Testis (tissue), 3 donors: ENCODE data around the gene TJP2. TPM values are rescaled to one million over a fixed set of nuclear protein-coding genes. Genes with fewer than 3 reads are reported as not detected.

Experiments
- DNase-seq: peaks from one replicate; pipeline ENCODE4 v3.0.0-alpha.2; 2019
- H3K27ac ChIP-seq, 2 donors: fragments of 200-600 bp; sonication (generic); one replicate each; pipeline ENCODE4 v1.5.1; 2019
- H3K27me3 ChIP-seq: fragments of 200-600 bp; sonication (generic); one replicate; pipeline ENCODE4 v1.5.1; 2019
- H3K36me3 ChIP-seq: fragments of 200-600 bp; sonication (generic); one replicate; pipeline ENCODE4 v1.5.1; 2017; ENCODE audit warnings: low read depth; ENCODE audit errors: missing control alignments
- H3K4me1 ChIP-seq: fragments of 200-600 bp; sonication (generic); one replicate; pipeline ENCODE4 v1.5.1; 2019
- H3K4me3 ChIP-seq, 2 donors: fragments of 200-600 bp; sonication (generic); one replicate each; pipeline ENCODE4 v1.5.1; 2017 to 2019
- H3K9me3 ChIP-seq: fragments of 200-600 bp; sonication (generic); one replicate; pipeline ENCODE4 v1.5.1; 2017
- POLR2A ChIP-seq: fragments of 450-650 bp; IDR thresholded peaks from one replicate; pipeline ENCODE4 v1.6.1; 2017; ENCODE audit warnings: antibody characterized with exemption, mild to moderate bottlenecking, moderate library complexity
- WGBS, 2 donors: methylation state at CpG; one replicate each; pipeline ENCODE4 v1.1.5; 2018; 5-methylcytosine and 5-hydroxymethylcytosine counted together
- intact Hi-C: fragments of 100-400 bp; cut with DNase I; formaldehyde crosslinking; loops from one replicate; pipeline ENCODE4 v1.15.1; 2023; ENCODE audit warnings: low total_unique reads
- polyA plus RNA-seq: library from polyadenylated mRNA; stranded (reverse); fragments of 350-450 nt; fragmentation: Illumina TruSeq; extraction: RNeasy Lipid Tissue Mini Kit (QIAGEN cat#74804); gene quantifications from one replicate; pipeline ENCODE4 v1.2.3, GENCODE V29; 2014; ENCODE audit warnings: low read depth, low replicate concordance; ENCODE audit not compliant: insufficient read depth
- total RNA-seq, 2 donors: library from RNA; depleted of rRNA; stranded (reverse); fragments of >200 nt; gene quantifications; one replicate each; pipeline ENCODE4 v1.2.3, GENCODE V29; 2016
- TF ChIP-seq, protein P1 (sequence below), 3 experiments: fragments of 450-650 bp in 2 of 3; fragments of 200-600 bp in 1 of 3; sonication (generic) in 1 of 3; IDR thresholded peaks; one replicate each; pipeline ENCODE4 v1.5.1; 2016 to 2019; ENCODE audit warnings: antibody characterized with exemption in 3 of 3, mild to moderate bottlenecking in 2 of 3, moderate library complexity in 1 of 3

Gene TJP2
- total and polyA plus RNA-seq, 3 donors from 2014 or later: 108 to 168 (median 148) TPM

DNA sequence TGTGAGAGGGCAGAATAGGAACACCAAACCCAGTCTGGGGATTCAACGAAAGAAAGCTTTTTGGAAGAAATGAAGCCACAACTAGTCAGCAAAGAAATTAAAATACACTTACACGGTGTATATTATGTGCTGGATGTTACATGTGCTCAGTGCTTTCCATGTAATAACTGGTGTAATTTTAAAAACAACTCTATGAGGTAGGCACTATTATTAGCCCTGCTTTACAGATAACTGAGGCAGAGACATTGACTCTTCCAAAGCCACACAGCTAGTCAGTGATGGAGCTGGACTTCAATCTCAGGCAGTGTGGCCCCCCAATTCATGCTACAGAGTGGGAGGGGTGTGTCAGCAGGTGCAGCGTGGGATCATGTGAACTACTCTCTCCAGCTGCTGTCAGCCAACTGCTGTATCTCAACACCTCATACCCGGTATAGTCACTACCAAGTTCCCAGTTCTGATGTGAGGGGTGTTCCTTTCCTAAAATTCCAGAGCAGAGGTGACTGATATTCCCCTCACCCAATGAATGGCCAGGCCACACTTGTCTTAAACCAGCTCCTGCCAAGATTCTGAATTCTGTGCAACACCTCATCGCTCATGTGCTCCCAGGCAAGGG lies 33.8 kb upstream of the TJP2 start:
- Histone ChIP-seq H3K27ac (no peak overlapping the region), H3K4me3 (no peak overlapping the region), H3K27me3 (no peaks in the 10 kb centered on the region), H3K4me1 (peaks cover 7% of the 10 kb centered on the region), H3K9me3 (no peaks in the 10 kb centered on the region), H3K36me3 (no peaks in the 10 kb centered on the region)
- 90 to 97% methylated on average over 5 of the region's 5 CpGs for WGBS, 2 donors
- TF ChIP-seq POLR2A: no peak
- TF ChIP-seq, protein P1, sequence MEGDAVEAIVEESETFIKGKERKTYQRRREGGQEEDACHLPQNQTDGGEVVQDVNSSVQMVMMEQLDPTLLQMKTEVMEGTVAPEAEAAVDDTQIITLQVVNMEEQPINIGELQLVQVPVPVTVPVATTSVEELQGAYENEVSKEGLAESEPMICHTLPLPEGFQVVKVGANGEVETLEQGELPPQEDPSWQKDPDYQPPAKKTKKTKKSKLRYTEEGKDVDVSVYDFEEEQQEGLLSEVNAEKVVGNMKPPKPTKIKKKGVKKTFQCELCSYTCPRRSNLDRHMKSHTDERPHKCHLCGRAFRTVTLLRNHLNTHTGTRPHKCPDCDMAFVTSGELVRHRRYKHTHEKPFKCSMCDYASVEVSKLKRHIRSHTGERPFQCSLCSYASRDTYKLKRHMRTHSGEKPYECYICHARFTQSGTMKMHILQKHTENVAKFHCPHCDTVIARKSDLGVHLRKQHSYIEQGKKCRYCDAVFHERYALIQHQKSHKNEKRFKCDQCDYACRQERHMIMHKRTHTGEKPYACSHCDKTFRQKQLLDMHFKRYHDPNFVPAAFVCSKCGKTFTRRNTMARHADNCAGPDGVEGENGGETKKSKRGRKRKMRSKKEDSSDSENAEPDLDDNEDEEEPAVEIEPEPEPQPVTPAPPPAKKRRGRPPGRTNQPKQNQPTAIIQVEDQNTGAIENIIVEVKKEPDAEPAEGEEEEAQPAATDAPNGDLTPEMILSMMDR (IDR thresholded peaks at IDR 0.05): no peak
- DNase-seq: no peak
- intact Hi-C loops: no loop called here

DNA sequence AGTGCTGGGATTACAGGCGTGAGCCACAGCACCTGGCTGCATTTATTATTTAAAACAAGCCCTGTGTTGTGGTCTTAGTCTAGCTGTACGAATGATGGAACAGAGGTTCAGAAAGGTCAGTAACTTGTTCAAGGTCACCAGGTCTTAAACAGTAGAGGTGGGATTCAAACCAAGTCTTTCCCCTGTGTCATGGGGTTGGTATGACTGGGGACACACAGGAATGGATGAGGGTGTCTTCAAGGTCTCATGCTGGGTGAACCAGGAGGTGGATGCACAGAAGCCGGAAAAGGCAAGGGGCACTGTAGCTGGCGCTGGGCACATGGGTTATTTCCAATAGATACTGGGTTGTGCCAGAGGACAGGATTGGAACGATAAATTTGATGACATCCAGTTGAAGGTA lies 32.2 kb upstream of the TJP2 start:
- H3K4me3 ChIP-seq: no peak overlapping the region
- TF ChIP-seq POLR2A: no peak
- TF ChIP-seq, protein P1 (IDR thresholded peaks at IDR 0.05): no peak
- DNase-seq: no peak
- intact Hi-C loops: no loop called here
- H3K27ac ChIP-seq: no peak overlapping the region
- peaks cover 7% of the 10 kb centered on the region for H3K4me1 ChIP-seq
- no peaks in the 10 kb centered on the region for H3K9me3 ChIP-seq
- H3K36me3 ChIP-seq: no peaks in the 10 kb centered on the region
- 70 to 79% methylated on average over 5 of the region's 5 CpGs for WGBS, 2 donors
- H3K27me3 ChIP-seq: no peaks in the 10 kb centered on the region

DNA sequence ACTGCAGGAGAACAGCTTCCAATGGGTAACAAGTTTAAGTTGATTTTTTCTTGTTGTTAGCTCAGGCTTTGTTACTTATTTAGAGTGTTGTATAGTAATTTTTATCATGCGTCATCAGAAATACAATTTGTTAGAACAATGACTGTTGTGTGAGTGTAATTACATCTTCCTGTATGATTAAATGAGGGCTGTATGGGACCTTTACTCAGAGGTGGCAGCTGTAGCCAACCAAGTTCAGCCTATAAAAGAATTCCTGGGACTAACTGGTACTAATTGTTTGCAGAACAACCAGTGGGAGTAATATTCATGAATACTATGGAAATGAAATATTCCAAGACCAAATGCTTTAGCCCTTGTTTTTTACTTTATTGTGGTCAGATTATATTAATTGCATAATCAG lies 30.8 kb upstream of the TJP2 start:
- peaks cover 7% of the 10 kb centered on the region for H3K4me1 ChIP-seq
- no peak overlapping the region for H3K27ac ChIP-seq
- H3K36me3 ChIP-seq: no peaks in the 10 kb centered on the region
- H3K27me3 ChIP-seq: no peaks in the 10 kb centered on the region
- no peak overlapping the region for H3K4me3 ChIP-seq
- WGBS, 2 donors: 82 to 97% methylated on average over 1 of the region's 1 CpG
- H3K9me3 ChIP-seq: no peaks in the 10 kb centered on the region
- intact Hi-C loops: no loop called here
- DNase-seq: no peak
- TF ChIP-seq, protein P1 (IDR thresholded peaks at IDR 0.05): no peak
- no peak for TF ChIP-seq POLR2A

DNA sequence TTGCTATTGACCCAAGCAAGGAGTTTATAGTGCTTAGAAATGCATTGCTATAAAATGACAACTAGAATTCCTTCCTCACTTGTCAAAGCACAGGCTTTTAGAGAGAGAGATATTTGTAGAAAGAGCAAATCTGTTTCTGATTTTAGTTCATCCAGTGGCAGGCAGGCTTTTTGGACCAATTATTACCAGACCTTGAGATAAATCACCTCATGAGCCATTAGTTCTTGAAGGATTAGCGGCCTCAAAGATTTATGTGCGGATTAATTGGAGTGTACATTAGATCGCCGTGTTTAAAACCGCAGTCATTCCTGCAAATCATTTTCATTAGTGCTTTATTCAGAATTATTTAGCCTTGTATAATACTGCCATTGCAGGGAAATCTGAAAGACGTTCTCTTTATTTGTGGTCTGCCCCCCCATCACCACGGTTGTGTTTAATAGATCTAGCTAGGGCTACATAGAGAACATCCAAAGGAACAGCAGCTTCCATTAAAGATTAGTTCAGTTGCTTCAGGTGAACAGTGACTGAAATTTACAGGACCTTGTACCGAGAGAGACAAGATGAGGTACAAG lies 28.8 kb upstream of the TJP2 start:
- no peak for DNase-seq
- TF ChIP-seq, protein P1 (IDR thresholded peaks at IDR 0.05): no peak
- TF ChIP-seq POLR2A: no peak
- peaks cover 7% of the 10 kb centered on the region for H3K4me1 ChIP-seq
- no peaks in the 10 kb centered on the region for H3K36me3 ChIP-seq
- H3K27ac ChIP-seq: no peak overlapping the region
- intact Hi-C loops: no loop called here
- no peaks in the 10 kb centered on the region for H3K27me3 ChIP-seq
- H3K9me3 ChIP-seq: no peaks in the 10 kb centered on the region
- H3K4me3 ChIP-seq: no peak overlapping the region
- WGBS, 2 donors: 89 to 94% methylated on average over 8 of the region's 8 CpGs
